Esophagus muscularis mucosa (tissue), 4 donors: ENCODE measurements around the gene TSC22D2. TPM values are rescaled to one million over a fixed set of nuclear protein-coding genes. Genes with fewer than 3 reads are reported as not detected.

ENCODE experiments used
- DNase-seq: peaks from one replicate; pipeline ENCODE4 v3.0.0-alpha.2; 2017; ENCODE audit errors: extremely low spot score
- H3K27ac ChIP-seq, 4 donors: fragments of 200-600 bp; sonication (generic); replicated peaks in 1 of 4; 1 replicate in 3 of 4; 2 replicates in 1 of 4; pipeline ENCODE4 v1.5.1; 2016 to 2019; ENCODE audit warnings: mild to moderate bottlenecking in 1 of 4
- H3K27me3 ChIP-seq, 4 donors: fragments of 200-600 bp; sonication (generic); one replicate each; pipeline versions ENCODE4 v1.5.1 to v1.6.0; 2016 to 2019
- H3K36me3 ChIP-seq, 4 donors: fragments of 200-600 bp; sonication (generic); one replicate each; pipeline ENCODE4 v1.5.1; 2016 to 2019
- H3K4me1 ChIP-seq, 4 donors: fragments of 200-600 bp; sonication (generic); one replicate each; pipeline ENCODE4 v1.5.1; 2016 to 2019
- H3K4me3 ChIP-seq, 4 donors: fragments of 200-600 bp; sonication (generic); 1 replicate in 2 of 4; 2 replicates in 2 of 4; pipeline ENCODE4 v1.5.1; 2016 to 2019; ENCODE audit warnings: mild to moderate bottlenecking in 4 of 4, moderate library complexity in 1 of 4
- H3K9me3 ChIP-seq, 4 donors: fragments of 200-600 bp; sonication (generic); 1 replicate in 3 of 4; 2 replicates in 1 of 4; pipeline ENCODE4 v1.5.1; 2016 to 2019
- CTCF ChIP-seq, 3 experiments: fragments of 200-600 bp in 2 of 3; fragments of 450-650 bp in 1 of 3; sonication (generic) in 2 of 3; IDR thresholded peaks; one replicate each; pipeline ENCODE4 v1.5.1; 2017 to 2019; ENCODE audit warnings: antibody characterized with exemption in 3 of 3, mild to moderate bottlenecking in 2 of 3, moderate library complexity in 1 of 3
- EP300 ChIP-seq: sonication (generic); formaldehyde crosslinking; IDR thresholded peaks from one replicate; pipeline ENCODE4 v1.6.1; 2017; ENCODE audit warnings: antibody characterized with exemption
- POLR2A ChIP-seq: fragments of 450-650 bp; IDR thresholded peaks from one replicate; pipeline ENCODE4 v1.6.1; 2017; ENCODE audit warnings: antibody characterized with exemption, moderate library complexity, mild to moderate bottlenecking, low read depth
- POLR2AphosphoS5 ChIP-seq, 2 donors: sonication (generic); formaldehyde crosslinking; IDR thresholded peaks; one replicate each; pipeline ENCODE4 v1.6.1; 2017; ENCODE audit warnings: antibody characterized with exemption in 2 of 2
- WGBS: methylation state at CpG from one replicate; pipeline ENCODE4 v1.1.5; 2018; 5-methylcytosine and 5-hydroxymethylcytosine counted together
- intact Hi-C: fragments of 100-400 bp; cut with DNase I; formaldehyde crosslinking; loops from one replicate; pipeline ENCODE4 v1.15.1; 2023
- total RNA-seq, 4 donors: library from RNA; depleted of rRNA; stranded (reverse); fragments of >200 nt; gene quantifications; one replicate each; pipeline versions ENCODE4 v1.1.0 to v1.2.1, GENCODE V29; 2016

Gene TSC22D2
- total RNA-seq, 4 donors from 2014 or later = 19.1 to 27.1 (median 21.2) TPM

GRCh38 chr3:150461399-150461798 lies 53.3 kb downstream of the TSC22D2 start:
- intact Hi-C loops = no loop called here

DNA sequence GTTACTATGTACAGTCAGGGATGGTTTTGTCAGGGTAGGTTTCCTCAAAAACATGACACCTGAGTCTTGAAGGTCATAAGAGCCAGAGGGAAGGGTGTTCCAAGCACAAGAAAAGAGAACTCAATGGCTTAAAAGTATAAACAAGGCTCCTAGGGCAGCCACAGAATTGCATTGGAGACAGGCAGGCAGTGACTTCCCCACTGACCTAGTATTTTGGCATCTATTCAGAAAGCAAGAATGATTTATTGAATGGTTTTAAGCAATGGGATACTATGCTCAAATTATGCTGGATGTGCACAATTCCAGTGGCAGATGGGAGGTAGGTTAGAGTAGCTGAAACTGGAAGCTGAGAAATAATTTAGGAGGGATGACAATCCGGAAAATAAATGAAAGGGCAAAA lies 54.0 kb downstream of the TSC22D2 start:
- Histone ChIP-seq H3K9me3 (no peaks in the 10 kb centered on the region), H3K27me3 (no peaks in the 10 kb centered on the region), H3K4me1 (peaks cover 0 to 9% (median 3%) of the 10 kb centered on the region in 4 donors), H3K4me3 (no peak overlapping the region), H3K36me3 (peaks cover 5 to 26% (median 17%) of the 10 kb centered on the region in 4 donors), H3K27ac (no peak overlapping the region)
- WGBS = 95% methylated on average over 1 of the region's 1 CpG
- intact Hi-C loops = no loop called here
- TF ChIP-seq EP300 = no peak
- TF ChIP-seq POLR2AphosphoS5 (IDR thresholded peaks at IDR 0.05) = no peak
- TF ChIP-seq CTCF (IDR thresholded peaks at IDR 0.05) = no peak
- no peak for TF ChIP-seq POLR2A
- DNase-seq = no peak

More at GRCh38 chr3:150461399-150461798, 53.3 kb downstream of the TSC22D2 start:
- H3K4me1 ChIP-seq = peaks cover 0 to 14% (median 3%) of the 10 kb centered on the region in 4 donors
- H3K9me3 ChIP-seq = no peaks in the 10 kb centered on the region
- H3K36me3 ChIP-seq = peaks cover 5 to 26% (median 17%) of the 10 kb centered on the region in 4 donors
- no peak overlapping the region for H3K4me3 ChIP-seq
- TF ChIP-seq CTCF (IDR thresholded peaks at IDR 0.05) (no peak), EP300 (no peak), POLR2A (no peak), POLR2AphosphoS5 (IDR thresholded peaks at IDR 0.05) (no peak)
- no peak for DNase-seq
- 84% methylated on average over 4 of the region's 4 CpGs for WGBS
- H3K27ac ChIP-seq = no peak overlapping the region
- H3K27me3 ChIP-seq = no peaks in the 10 kb centered on the region

DNA sequence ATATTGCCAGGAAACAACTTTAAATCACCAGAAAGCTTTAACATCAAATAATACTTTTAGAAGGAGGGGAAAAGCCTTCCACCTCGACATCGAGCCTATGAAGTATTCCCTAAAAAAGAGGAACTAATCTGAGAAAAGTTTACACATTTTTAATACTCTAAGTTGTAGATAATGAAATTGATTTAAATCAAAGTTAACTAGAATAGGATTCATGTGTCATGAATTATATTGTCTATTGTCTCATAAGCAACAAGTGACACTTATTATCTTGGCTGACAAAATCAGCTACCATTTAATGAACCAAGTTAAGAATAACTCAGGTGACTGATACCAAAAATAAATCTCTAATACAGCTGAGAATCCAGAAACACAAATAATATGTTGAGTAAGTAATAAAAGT lies 56.6 kb downstream of the TSC22D2 start:
- DNase-seq = no peak
- no peaks in the 10 kb centered on the region for H3K27me3 ChIP-seq
- peaks cover 0 to 15% (median 9%) of the 10 kb centered on the region in 4 donors for H3K4me1 ChIP-seq
- WGBS = 84% methylated on average over 2 of the region's 2 CpGs
- H3K36me3 ChIP-seq = peaks cover 0 to 6% (median 0%) of the 10 kb centered on the region in 4 donors
- intact Hi-C loops = loop anchor here (5.0 kb wide), 1 partner anchor 52 kb away; no protein-coding TSS in a partner anchor
- no peak overlapping the region for H3K27ac ChIP-seq
- H3K9me3 ChIP-seq = no peaks in the 10 kb centered on the region
- TF ChIP-seq CTCF (IDR thresholded peaks at IDR 0.05) (no peak), POLR2AphosphoS5 (IDR thresholded peaks at IDR 0.05) (no peak), POLR2A (no peak), EP300 (no peak)
- H3K4me3 ChIP-seq = no peak overlapping the region

DNA sequence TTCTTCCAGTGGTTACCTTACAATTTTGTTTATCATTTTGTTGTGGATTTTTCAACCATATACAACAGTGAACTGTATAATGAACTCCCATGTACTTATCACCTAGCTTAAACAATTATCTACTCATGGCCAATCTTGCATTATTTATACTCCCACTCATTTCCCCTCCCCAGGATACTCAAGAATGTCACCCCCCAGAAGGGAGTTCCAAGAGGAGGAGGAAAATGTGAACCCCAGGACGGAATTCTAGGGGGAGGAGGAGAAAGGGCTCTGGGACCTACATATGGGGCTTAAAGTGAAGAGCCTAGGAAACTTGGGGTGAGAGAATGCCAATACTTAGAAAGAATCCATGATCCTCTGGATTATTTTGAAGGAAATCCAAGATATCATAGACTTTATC lies 59.3 kb downstream of the TSC22D2 start:
- Histone ChIP-seq H3K9me3 (no peaks in the 10 kb centered on the region), H3K4me3 (no peak overlapping the region), H3K4me1 (peaks cover 0 to 15% (median 12%) of the 10 kb centered on the region in 4 donors), H3K36me3 (no peaks in the 10 kb centered on the region), H3K27me3 (no peaks in the 10 kb centered on the region), H3K27ac (no peak overlapping the region)
- no peak for DNase-seq
- 81% methylated on average over 1 of the region's 1 CpG for WGBS
- intact Hi-C loops = loop anchor here (5.0 kb wide), 1 partner anchor 55 kb away; no protein-coding TSS in a partner anchor
- TF ChIP-seq EP300 (no peak), POLR2AphosphoS5 (IDR thresholded peaks at IDR 0.05) (no peak), CTCF (IDR thresholded peaks at IDR 0.05) (no peak)
